ENCODE results near the gene TLCD5. TPM values are rescaled to one million over a fixed set of nuclear protein-coding genes. Genes with fewer than 3 reads are reported as not detected.

The TLCD5 gene
- total RNA-seq, 1 experiment from 2014 or later: 7.1 TPM

DNA sequence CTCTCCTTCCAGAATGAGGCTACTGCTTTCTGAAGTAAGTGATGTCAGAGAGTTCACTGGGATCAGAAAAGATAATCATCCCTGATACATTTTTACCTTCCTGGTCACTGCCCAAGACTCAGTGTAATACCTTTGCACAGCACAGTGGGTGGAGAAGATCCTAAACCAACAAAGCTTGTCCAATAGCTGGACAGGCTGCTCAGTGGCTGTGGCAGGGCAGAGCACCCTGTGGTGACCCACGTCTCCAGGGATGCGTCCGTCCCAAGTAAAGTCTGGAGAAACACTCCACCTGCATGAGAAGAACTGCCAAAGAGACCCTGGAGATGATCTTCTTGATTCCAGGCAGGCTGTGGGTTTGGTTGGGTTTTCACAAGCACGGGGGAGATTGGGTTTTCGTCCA is 31.0 kb upstream of the TLCD5 start:
- H2AFZ ChIP-seq (ENCODE audit: low read length): no peak overlapping the region
- H3K27ac ChIP-seq (ENCODE audit: insufficient read length, low read depth, low read length): no peak overlapping the region
- no peak for TF ChIP-seq CTCF (conservative IDR thresholded peaks at IDR 0.05)
- H3K4ac ChIP-seq (ENCODE audit: low read depth, low read length): no peak overlapping the region
- no peaks in the 10 kb centered on the region for H4K20me1 ChIP-seq (ENCODE audit: control insufficient read depth, insufficient read depth, insufficient read length)
- H3T11ph ChIP-seq (ENCODE audit: low read length): no peak overlapping the region
- no peak overlapping the region for H3K18ac ChIP-seq (ENCODE audit: insufficient read length, low read depth, low read length)
- no peaks in the 10 kb centered on the region for H3K4me1 ChIP-seq (ENCODE audit: insufficient read depth, low read length)
- H3K56ac ChIP-seq (ENCODE audit: insufficient read length, low read depth, low read length): no peak overlapping the region
- H2AK5ac ChIP-seq (ENCODE audit: insufficient read length, low read length): no peak overlapping the region
- H3K14ac ChIP-seq (ENCODE audit: insufficient read depth, low read length): no peak overlapping the region
- no peak for DNase-seq
- no peaks in the 10 kb centered on the region for H3K36me3 Mint-ChIP-seq (ENCODE audit: insufficient read depth in 1 of 3, low read depth in 3 of 3)
- no peak overlapping the region for H3K4me2 ChIP-seq (ENCODE audit: insufficient read depth, insufficient read length, low read length)
- no peak overlapping the region for H3K9ac ChIP-seq (ENCODE audit: extremely low read depth, insufficient read length, low read length)
- no CpG with 5 or more reads among the region's 5 CpGs for WGBS (ENCODE audit: extremely low coverage, insufficient read length, low lambda C conversion rate)
- H3K9me3 Mint-ChIP-seq: no peaks in the 10 kb centered on the region; a peak in 1 of 5 replicates
- no peak overlapping the region for H2BK12ac ChIP-seq (ENCODE audit: insufficient read length, low read depth, low read length)
- H2BK120ac ChIP-seq (ENCODE audit: low read depth, low read length, poor library complexity, severe bottlenecking): no peak overlapping the region
- H3K27ac Mint-ChIP-seq: no peak overlapping the region
- no peaks in the 10 kb centered on the region for H3K23me2 ChIP-seq (ENCODE audit: insufficient read length, low read depth, low read length, poor library complexity, severe bottlenecking)
- H3K79me2 ChIP-seq (ENCODE audit: insufficient read depth, low read length): no peaks in the 10 kb centered on the region
- peaks cover 15 to 22% of the 10 kb centered on the region in 2 experiments for H3K4me1 Mint-ChIP-seq
- H4K5ac ChIP-seq (ENCODE audit: insufficient read length, low read depth, low read length): no peak overlapping the region
- H3K27me3 ChIP-seq (ENCODE audit: insufficient read depth, low read length): no peaks in the 10 kb centered on the region
- H3K9me3 ChIP-seq (ENCODE audit: control insufficient read depth, low read depth, low read length): no peaks in the 10 kb centered on the region
- H3K27me3 Mint-ChIP-seq (ENCODE audit: low read depth): peaks cover 49% of the 10 kb centered on the region
- no peak overlapping the region for H3K23ac ChIP-seq (ENCODE audit: insufficient read length, low read depth, low read length)
- no peak overlapping the region for H4K8ac ChIP-seq (replicated peaks; ENCODE audit: insufficient read length, low read depth, low read length)
- no peak overlapping the region for H4K91ac ChIP-seq (ENCODE audit: insufficient read length, low read depth, low read length)
- H2BK20ac ChIP-seq (ENCODE audit: low read depth, low read length, poor library complexity, severe bottlenecking): no peak overlapping the region
- H2BK15ac ChIP-seq (ENCODE audit: low read depth, low read length): no peak overlapping the region
- no peak overlapping the region for H2BK5ac ChIP-seq (ENCODE audit: insufficient read length, low read length)
- no peaks in the 10 kb centered on the region for H3K79me1 ChIP-seq (ENCODE audit: insufficient read depth, low read depth, low read length, poor library complexity, severe bottlenecking)
- H3K4me3 Mint-ChIP-seq: no peak overlapping the region
